Breast epithelium (tissue), 3 donors: ENCODE measurements around the gene DCTPP1.

Experiments used
- CTCF ChIP-seq, 3 donors: fragments of 450-650 bp; IDR thresholded peaks; one replicate each; pipeline ENCODE4 v1.5.1; 2016 to 2017; ENCODE audit warnings: antibody characterized with exemption in 3 of 3, mild to moderate bottlenecking in 3 of 3, moderate library complexity in 3 of 3
- POLR2A ChIP-seq: fragments of 450-650 bp; IDR thresholded peaks from one replicate; pipeline ENCODE4 v1.6.1; 2016; ENCODE audit warnings: antibody characterized with exemption, mild to moderate bottlenecking, moderate library complexity

- TF ChIP-seq POLR2A = no peak
- no peak for TF ChIP-seq CTCF (IDR thresholded peaks at IDR 0.05)
These were observed 44.2 kb upstream of the DCTPP1 start for GRCh38 chr16:30474074-30474452.
